WTC11 (cell line): ENCODE results near the gene ASXL3. TPM values are rescaled to one million over a fixed set of nuclear protein-coding genes. Genes with fewer than 3 reads are reported as not detected.

Experiments used
- ATAC-seq: fragments of 200-7000 bp; cut with Tn5 transposase; 2 replicates; pipeline ENCODE4 v1.10.0; 2021; ENCODE audit warnings: mild to moderate bottlenecking, moderate library complexity
- CTCF ChIA-PET: fragments of 300-600 bp; sonication (Branson Sonifier 250); formaldehyde crosslinking; loops from one replicate; lab custom pipeline; 2021; ENCODE audit warnings: antibody characterized with exemption; lab: Charles Lee
- POLR2A ChIA-PET: fragments of 350-600 bp; sonication (Branson Sonifier 250); formaldehyde crosslinking; loops from one replicate; lab custom pipeline; 2021; ENCODE audit warnings: antibody characterized with exemption; lab: Charles Lee
- DNase-seq: peaks from one replicate; pipeline ENCODE4 v3.0.0; 2021; ENCODE audit warnings: low spot score
- H3K27ac Mint-ChIP-seq: 2 replicates; pipeline ENCODE4 v1.8.0; 2021; ENCODE audit warnings: mixed read lengths
- H3K27me3 Mint-ChIP-seq: 2 replicates; pipeline ENCODE4 v1.8.0; 2021; ENCODE audit warnings: low read depth, mild to moderate bottlenecking, moderate library complexity, mixed read lengths
- H3K36me3 Mint-ChIP-seq: 2 replicates; pipeline ENCODE4 v1.8.0; 2021; ENCODE audit warnings: mixed read lengths
- H3K4me1 Mint-ChIP-seq: 2 replicates; pipeline ENCODE4 v1.8.0; 2022; ENCODE audit warnings: mixed read lengths
- H3K4me3 Mint-ChIP-seq: 2 replicates; pipeline ENCODE4 v1.8.0; 2021; ENCODE audit warnings: mild to moderate bottlenecking, moderate library complexity, mixed read lengths
- H3K9me3 Mint-ChIP-seq: 2 replicates; pipeline ENCODE4 v1.8.0; 2021; ENCODE audit warnings: mixed read lengths
- ARID4B ChIP-seq: sonication (generic); formaldehyde crosslinking; IDR thresholded peaks from 2 replicates; pipeline ENCODE4 v1.8.0; 2023; ENCODE audit warnings: missing genetic modification reagents, mild to moderate bottlenecking, borderline replicate concordance
- ATF2 ChIP-seq: sonication (generic); formaldehyde crosslinking; IDR thresholded peaks from 2 replicates; pipeline ENCODE4 v1.8.1; 2022; ENCODE audit warnings: low read depth, missing genetic modification reagents, borderline replicate concordance
- FOXP1 ChIP-seq: sonication (generic); formaldehyde crosslinking; IDR thresholded peaks from 2 replicates; pipeline ENCODE4 v1.8.0; 2022; ENCODE audit warnings: missing genetic modification reagents, mild to moderate bottlenecking, moderate library complexity, borderline replicate concordance
- KAT7 ChIP-seq: sonication (generic); formaldehyde crosslinking; IDR thresholded peaks from 2 replicates; pipeline ENCODE4 v1.8.1; 2023; ENCODE audit warnings: missing genetic modification reagents, mild to moderate bottlenecking, borderline replicate concordance
- NFATC4 ChIP-seq: fragments of 250-450 bp; sonication (Bioruptor Pico); IDR thresholded peaks from 2 replicates; pipeline ENCODE4 v1.9.0; 2021; ENCODE audit warnings: mild to moderate bottlenecking
- NR2C2 ChIP-seq: sonication (generic); formaldehyde crosslinking; IDR thresholded peaks from 2 replicates; pipeline ENCODE4 v1.8.0; 2022; ENCODE audit warnings: mild to moderate bottlenecking, missing genetic modification reagents
- SMAD3 ChIP-seq: sonication (generic); formaldehyde crosslinking; IDR thresholded peaks from 2 replicates; pipeline ENCODE4 v1.8.0; 2022; ENCODE audit warnings: missing genetic modification reagents, mild to moderate bottlenecking, borderline replicate concordance
- SMAD4 ChIP-seq: sonication (generic); formaldehyde crosslinking; IDR thresholded peaks from 2 replicates; pipeline ENCODE4 v1.8.0; 2022; ENCODE audit warnings: mild to moderate bottlenecking, missing genetic modification reagents
- STAT6 ChIP-seq: sonication (generic); formaldehyde crosslinking; conservative IDR thresholded peaks from 2 replicates; pipeline ENCODE4 v1.8.1; 2023; ENCODE audit warnings: mild to moderate bottlenecking, low read depth, missing genetic modification reagents, moderate library complexity
- TP53 ChIP-seq: sonication (generic); formaldehyde crosslinking; IDR thresholded peaks from 2 replicates; pipeline ENCODE4 v1.8.1; 2023; ENCODE audit warnings: mild to moderate bottlenecking, missing genetic modification reagents
- ZBTB43 ChIP-seq: sonication (generic); formaldehyde crosslinking; IDR thresholded peaks from 2 replicates; pipeline ENCODE4 v1.8.1; 2023; ENCODE audit warnings: mild to moderate bottlenecking, missing genetic modification reagents
- ZNF219 ChIP-seq: sonication (generic); formaldehyde crosslinking; IDR thresholded peaks from 2 replicates; pipeline ENCODE4 v1.8.0; 2023; ENCODE audit warnings: missing genetic modification reagents, mild to moderate bottlenecking, borderline replicate concordance
- ZNF671 ChIP-seq: fragments of 250-450 bp; sonication (Bioruptor Pico); IDR thresholded peaks from 2 replicates; pipeline ENCODE4 v1.8.0; 2021; ENCODE audit warnings: mild to moderate bottlenecking
- total RNA-seq: library from RNA; stranded (reverse); gene quantifications from 3 replicates; pipeline ENCODE4 v1.2.3, GENCODE V29; 2021

ASXL3 gene
- total RNA-seq, 1 experiment from 2014 or later = 0.35 TPM

GRCh38 chr18:33583901-33584300 is 5.9 kb downstream of the ASXL3 start:
- peaks cover 35% of the 10 kb centered on the region for H3K4me1 Mint-ChIP-seq
- CTCF ChIA-PET = no interaction called here
- peaks cover 14% of the 10 kb centered on the region for H3K9me3 Mint-ChIP-seq
- peak overlapping the region; percentile 3; the same call in 1 of the 2 replicates for H3K27ac Mint-ChIP-seq
- peaks cover 8% of the 10 kb centered on the region for H3K36me3 Mint-ChIP-seq
- POLR2A ChIA-PET = no interaction called here
- ATAC-seq (no peak), DNase-seq (no peak)
- TF ChIP-seq SMAD4 (CRISPR knock-in tag) (no peak), NFATC4 (CRISPR knock-in tag) (no peak), KAT7 (CRISPR knock-in tag) (no peak), NR2C2 (CRISPR knock-in tag) (no peak), ZNF219 (CRISPR knock-in tag) (no peak), ZBTB43 (CRISPR knock-in tag) (no peak), SMAD3 (no peak), TP53 (no peak), ATF2 (CRISPR knock-in tag) (no peak), ZNF671 (CRISPR knock-in tag) (no peak)
- no peak overlapping the region for H3K4me3 Mint-ChIP-seq
- peaks cover 6% of the 10 kb centered on the region; the same call in 1 of the 2 replicates for H3K27me3 Mint-ChIP-seq

- ATAC-seq = peak; percentile 98
- H3K4me3 Mint-ChIP-seq = no peak overlapping the region
These were observed 6.8 kb downstream of the ASXL3 start for GRCh38 chr18:33584548-33585430.

More at GRCh38 chr18:33584548-33585430, 6.8 kb downstream of the ASXL3 start:
- no peak overlapping the region for H3K27ac Mint-ChIP-seq
- TF ChIP-seq FOXP1 (CRISPR knock-in tag) (no peak), STAT6 (CRISPR knock-in tag) (no peak), ARID4B (CRISPR knock-in tag) (no peak)
- DNase-seq = no peak
- ChIA-PET CTCF (interaction anchor here (0.8 to 1.1 kb wide), 4 partner anchors 22 to 383 kb away, joined by 3 read pairs; no protein-coding TSS in a partner anchor), POLR2A (no interaction called here)
- H3K9me3 Mint-ChIP-seq = peaks cover 14% of the 10 kb centered on the region
- peaks cover 35% of the 10 kb centered on the region for H3K4me1 Mint-ChIP-seq
- peaks cover 6% of the 10 kb centered on the region; the same call in 1 of the 2 replicates for H3K27me3 Mint-ChIP-seq
- peaks cover 8% of the 10 kb centered on the region for H3K36me3 Mint-ChIP-seq
